Hepatocyte (in vitro differentiated cells): ENCODE data around the gene NOC2L.

Experiments used
- EZH2 ChIP-seq: fragments of 200-600 bp; sonication (generic); IDR thresholded peaks from 2 replicates; pipeline ENCODE4 v1.6.1; 2016; ENCODE audit warnings: antibody characterized with exemption, mild to moderate bottlenecking, borderline replicate concordance
- EZH2phosphoT487 ChIP-seq: fragments of 200-600 bp; sonication (generic); IDR thresholded peaks from one replicate; pipeline ENCODE4 v1.6.1; 2018; ENCODE audit warnings: antibody characterized with exemption, mild to moderate bottlenecking, low read depth, moderate library complexity; ENCODE audit not compliant: unreplicated experiment, severe bottlenecking
- TF ChIP-seq, protein P1 (sequence below): fragments of 200-600 bp; sonication (generic); IDR thresholded peaks from 2 replicates; pipeline ENCODE4 v1.5.1; 2016; ENCODE audit warnings: antibody characterized with exemption, mild to moderate bottlenecking; ENCODE audit not compliant: poor library complexity

DNA sequence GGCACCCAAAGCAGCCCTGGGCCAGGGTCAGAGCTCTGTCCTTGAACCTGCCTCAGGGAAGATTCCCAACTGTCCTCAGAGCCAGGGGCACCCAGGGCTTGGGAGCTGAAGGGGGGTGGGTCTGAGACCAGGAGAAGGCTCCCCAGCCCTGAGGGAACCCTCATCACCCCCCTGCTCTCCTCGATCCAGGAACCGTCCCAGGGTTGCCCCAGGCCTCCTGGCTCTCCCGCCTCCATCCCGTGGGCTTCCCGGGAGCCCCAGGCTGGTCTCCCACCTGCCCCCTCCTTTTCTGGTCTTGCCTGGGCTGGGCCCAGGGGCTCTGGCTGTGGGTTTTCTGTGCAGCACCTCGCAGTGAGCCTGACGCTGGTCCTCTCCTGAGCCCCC lies 42.0 kb downstream of the NOC2L start:
- TF ChIP-seq, protein P1, sequence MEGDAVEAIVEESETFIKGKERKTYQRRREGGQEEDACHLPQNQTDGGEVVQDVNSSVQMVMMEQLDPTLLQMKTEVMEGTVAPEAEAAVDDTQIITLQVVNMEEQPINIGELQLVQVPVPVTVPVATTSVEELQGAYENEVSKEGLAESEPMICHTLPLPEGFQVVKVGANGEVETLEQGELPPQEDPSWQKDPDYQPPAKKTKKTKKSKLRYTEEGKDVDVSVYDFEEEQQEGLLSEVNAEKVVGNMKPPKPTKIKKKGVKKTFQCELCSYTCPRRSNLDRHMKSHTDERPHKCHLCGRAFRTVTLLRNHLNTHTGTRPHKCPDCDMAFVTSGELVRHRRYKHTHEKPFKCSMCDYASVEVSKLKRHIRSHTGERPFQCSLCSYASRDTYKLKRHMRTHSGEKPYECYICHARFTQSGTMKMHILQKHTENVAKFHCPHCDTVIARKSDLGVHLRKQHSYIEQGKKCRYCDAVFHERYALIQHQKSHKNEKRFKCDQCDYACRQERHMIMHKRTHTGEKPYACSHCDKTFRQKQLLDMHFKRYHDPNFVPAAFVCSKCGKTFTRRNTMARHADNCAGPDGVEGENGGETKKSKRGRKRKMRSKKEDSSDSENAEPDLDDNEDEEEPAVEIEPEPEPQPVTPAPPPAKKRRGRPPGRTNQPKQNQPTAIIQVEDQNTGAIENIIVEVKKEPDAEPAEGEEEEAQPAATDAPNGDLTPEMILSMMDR, result no peak
- no peak for TF ChIP-seq EZH2phosphoT487
- no peak for TF ChIP-seq EZH2
